LoVo (cell line): ENCODE data around the gene DAGLA.

Experiments used
- DNase-seq: peaks from one replicate; pipeline ENCODE4 v3.0.0-alpha.2; 2016; ENCODE audit warnings: low spot score

The DAGLA gene

GRCh38 chr11:61747192-61747966 lies 67.2 kb downstream of the DAGLA start:
- peak; percentile 77 for DNase-seq

GRCh38 chr11:61747967-61748285 lies 67.7 kb downstream of the DAGLA start:
- no peak for DNase-seq

- no peak for DNase-seq
Observed at GRCh38 chr11:61749591-61750217, 69.5 kb downstream of the DAGLA start.

DNA sequence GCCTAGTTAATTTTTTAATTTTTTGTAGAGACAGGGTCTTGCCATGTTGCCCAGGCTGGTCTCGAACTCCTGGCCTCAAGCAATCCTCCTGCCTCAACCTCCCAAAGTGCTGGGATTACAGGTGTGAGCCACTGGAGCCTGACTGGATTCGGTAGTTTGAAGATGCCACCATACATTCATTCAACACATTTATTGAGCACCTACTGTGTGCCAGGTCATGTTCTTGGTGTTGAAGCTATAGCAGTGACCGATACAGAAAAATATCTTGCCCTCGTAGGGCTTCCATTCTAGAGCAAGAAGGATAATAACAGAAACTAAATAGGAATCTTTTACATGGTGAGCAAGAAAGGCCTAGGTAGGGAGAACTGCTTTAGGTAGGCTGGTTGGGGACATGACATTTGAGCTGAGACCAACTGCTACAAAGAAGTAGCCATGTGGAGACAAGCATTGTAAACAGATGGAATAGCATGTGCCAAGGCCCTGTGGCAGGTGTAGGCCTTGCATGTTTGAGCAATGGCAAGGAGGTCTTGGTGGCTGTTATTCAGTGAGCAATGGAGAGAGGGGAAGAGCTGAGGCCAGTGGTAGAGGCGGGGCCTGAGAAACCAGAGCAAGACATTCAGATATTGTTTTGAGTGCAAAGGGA lies 70.6 kb downstream of the DAGLA start:
- DNase-seq, result no peak

- no peak for DNase-seq
Observed at GRCh38 chr11:61751384-61751783, 71.2 kb downstream of the DAGLA start.

DNA sequence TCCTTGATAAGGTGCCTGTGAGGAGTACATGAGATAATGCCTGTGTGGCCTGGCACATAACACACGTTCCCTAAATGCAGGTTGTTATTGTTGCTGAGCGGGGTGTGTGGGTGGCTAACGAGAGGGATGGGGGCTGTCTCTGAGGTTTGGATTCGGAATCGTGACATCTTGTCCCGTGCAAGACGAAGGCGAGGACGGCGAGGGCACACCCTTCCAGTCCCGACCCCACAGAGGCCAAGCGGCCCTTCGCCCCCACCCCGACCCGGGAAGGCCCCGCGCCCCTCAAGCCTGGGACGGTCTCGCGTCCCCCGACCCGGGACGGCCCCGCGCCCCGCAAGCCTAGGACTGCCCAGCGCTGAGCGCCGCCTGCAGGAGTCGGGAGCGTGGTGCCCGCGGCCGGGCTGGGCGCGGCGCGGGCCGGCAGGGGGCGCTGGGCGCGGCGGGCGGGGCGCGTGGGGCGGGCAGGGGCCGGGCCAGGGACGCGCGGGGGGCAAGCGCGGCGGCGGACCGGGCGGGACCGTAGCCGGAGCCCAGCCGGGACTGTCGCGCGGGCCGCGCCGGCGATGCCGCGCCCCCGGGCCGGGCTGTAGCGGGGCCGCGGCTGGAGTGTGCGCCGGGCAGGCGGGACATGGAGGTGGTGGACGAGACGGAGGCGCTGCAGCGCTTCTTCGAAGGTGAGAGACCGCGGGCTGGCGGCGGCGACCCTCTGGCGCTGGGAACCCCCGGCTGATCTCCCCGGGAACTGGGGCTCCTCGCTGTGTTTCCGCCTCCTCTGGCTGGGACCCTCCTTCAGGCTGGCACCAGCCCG lies 72.1 kb downstream of the DAGLA start, which contains the start of gene MYRF:
Gene MYRF, plus strand, starts transcription at position 520 of the 808 bp plus-strand sequence. Its CDS starts 109 bp downstream, at position 629.
- peak; percentile 68 for DNase-seq

DNA sequence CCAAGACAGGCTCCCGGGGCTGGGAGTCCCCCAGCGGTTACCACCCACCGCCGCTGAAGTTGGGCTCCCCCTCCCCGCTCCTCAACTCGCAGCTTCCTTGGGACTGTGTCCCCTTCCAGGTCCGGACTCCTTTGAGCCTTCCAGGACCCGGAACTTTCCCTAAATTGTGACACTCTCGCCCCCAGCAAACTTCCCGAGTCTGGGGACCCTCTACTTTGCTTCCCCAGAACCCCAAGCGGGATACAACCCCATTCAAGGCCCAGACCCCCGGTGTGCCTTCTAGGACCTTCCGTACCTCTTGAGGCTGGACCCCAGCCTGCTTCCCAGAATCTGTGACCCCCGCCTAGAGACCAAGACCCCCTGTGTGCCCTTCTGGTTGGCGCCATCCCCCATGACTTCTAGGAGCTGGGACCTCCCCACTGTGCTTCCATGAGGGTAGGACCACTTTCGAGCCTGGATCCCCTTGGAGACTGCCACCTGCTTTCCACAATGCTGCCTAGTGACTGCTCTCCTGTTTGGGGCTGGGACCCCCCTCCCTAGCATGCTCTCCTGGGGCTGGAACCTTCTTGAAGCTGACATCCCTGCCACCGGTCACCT lies 72.8 kb downstream of the DAGLA start:
- no peak for DNase-seq

GRCh38 chr11:61753672-61754071 lies 73.5 kb downstream of the DAGLA start:
- no peak for DNase-seq

- no peak for DNase-seq
Observed at GRCh38 chr11:61754534-61755482, 74.6 kb downstream of the DAGLA start.

DNA sequence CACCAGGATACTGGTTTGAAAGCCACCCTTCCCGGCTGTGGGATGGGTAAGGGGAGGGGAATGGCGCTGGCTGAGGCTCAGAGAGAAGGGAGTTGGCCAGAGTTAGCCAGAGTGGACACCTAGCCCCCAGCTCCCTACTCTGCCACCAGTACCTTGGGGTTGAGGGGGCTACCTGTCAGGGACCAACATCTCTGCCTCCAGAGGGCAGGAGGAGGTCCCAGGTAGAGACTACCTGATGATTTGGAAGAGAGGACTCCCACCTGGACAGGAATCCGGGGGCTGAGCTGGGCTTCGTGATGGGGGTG lies 75.9 kb downstream of the DAGLA start:
- no peak for DNase-seq

DNA sequence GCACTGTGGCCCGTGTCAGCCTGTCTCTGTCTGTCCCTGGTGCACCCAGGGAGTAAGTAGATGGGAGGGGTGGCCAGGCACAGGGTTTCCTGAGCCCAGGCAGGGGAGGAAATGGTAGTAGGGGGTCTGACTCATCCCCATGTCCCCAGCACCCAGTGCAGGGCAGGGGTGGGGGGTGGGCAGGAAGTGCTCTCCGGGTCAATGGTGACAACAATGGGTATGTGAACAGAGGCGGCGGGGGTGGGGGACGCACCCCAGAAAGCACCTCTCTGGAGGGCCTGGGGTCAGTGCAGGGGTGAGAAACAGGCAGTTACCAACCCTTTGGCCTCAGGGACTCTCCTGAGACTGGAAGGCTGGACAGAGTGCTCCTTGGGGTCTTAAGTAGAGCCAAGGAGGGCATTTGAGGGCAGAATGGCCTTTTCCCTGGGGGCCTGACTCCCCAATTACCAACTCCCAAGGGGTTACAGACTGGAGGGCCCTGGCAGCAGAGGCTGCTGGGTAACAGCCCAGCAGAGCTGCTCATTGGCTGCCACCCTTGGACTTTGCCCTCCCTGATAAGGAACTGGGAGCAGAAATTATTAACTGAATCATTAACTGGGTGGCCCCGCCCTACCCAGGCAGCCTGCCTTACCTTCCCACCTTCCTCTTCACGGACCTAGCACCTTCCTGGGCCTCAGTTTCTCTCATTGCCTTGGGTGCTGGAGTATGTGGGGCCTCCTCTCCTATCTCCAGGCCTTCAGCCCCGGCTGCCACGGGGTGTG lies 76.4 kb downstream of the DAGLA start:
- DNase-seq, result peak; percentile 94

- no peak for DNase-seq
Observed at GRCh38 chr11:61757213-61757862, 77.1 kb downstream of the DAGLA start.

DNA sequence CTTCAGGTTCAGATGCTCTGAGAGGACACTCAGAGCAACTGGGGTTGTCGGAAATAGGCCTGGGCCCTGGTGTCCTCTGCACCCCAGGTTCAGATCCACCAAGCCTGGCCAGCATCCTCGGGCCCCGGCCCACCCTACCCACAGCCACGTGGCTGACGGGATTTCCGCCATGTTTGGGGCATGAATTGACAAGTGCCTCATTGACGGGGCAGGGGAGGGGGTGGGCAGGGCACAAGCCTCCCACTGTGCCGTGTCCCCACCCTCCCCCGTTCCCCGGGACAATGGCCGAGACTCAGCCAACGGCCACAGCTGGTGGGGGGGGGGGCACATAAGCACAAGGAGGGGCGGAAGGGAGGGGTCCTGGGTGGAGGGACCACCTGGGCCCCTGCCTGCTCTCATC lies 80.8 kb downstream of the DAGLA start:
- DNase-seq, result no peak

DNA sequence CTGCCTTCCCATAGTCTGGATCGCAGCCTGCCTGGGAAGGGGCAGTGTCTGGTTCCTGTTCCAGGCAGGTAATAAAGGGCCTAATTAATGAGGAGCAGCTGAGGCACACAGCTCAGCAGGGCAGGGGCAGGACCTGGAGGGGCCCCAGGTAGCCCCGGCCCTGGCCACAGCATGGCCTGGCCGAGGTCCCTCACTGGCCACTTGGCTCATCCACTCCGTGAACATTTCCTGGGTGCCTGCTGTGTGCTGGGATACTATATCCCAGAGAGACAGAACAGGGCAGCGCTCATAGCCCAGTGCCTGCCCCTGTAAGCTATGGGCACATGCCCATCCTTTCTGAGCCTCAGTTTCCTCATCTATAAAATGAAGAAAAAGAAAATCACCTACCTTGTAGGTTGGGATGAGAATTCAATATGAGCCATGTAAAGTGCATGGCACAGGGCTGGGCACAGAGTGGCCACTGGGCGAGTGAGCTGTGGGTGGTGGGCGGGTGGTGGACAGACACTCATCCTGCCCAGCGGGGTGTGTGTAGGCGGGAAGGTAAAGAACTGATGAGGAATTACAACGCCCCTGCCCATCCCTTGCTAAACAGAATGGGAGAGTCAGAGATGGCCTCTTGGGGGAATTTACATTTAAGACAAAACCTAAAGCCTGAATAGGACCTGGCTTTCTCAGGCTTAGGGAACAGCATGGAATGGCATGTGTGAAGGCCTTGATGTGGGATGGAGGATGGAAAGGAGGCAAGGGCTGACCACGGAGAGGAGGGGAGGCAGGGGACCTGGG lies 81.4 kb downstream of the DAGLA start:
- DNase-seq, result no peak

DNA sequence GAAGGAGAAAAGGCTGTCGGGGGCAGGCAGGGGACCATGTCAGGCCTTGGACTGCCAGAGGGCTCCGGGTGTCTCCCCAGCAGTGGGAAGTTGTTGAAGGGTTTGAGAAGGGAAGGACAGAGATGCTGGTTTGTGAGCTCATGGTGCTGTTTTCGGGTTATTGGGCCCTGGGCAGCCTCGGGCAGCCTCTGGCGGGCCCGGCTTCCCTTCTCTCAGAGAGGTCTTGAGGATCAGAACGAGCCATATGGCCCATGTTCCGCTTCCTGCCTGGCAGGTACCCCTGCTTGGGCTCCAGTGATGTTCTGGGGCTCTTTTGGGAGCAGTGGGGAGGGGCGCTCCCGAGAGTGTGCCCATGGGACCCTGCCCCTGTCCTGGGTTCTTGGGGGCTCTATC lies 82.0 kb downstream of the DAGLA start:
- no peak for DNase-seq

DNA sequence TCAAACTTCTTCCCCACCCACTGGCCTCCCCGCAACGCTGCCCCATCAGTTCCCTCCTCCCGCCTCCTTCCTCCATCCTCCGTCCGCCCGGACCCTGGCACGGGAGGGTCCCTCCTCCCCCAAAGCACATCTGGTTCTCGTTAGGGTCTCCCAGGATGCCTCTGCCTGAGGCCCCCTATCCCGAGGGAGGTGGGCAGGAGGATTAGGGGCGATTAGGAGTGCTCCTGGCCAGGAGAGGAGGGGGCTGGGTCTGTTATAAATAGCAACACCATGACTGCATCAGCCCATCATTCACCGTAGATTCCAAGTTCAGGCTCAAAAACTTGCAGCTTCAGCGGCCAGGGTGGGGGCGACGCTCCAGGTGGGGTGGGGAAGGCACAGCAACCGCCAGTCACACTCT lies 82.6 kb downstream of the DAGLA start:
- no peak for DNase-seq

GRCh38 chr11:61763930-61764605 lies 83.9 kb downstream of the DAGLA start:
- no peak for DNase-seq

- no peak for DNase-seq
Observed at GRCh38 chr11:61764606-61765260, 84.5 kb downstream of the DAGLA start.
